HL-60 (cell line): Measurements from ENCODE around the gene ZNF236.

Experiments used
- DNase-seq, 2 experiments: peaks; one replicate each; pipeline ENCODE4 v3.0.0-alpha.2; 2010 to 2020; ENCODE audit warnings: low read depth in 1 of 2, low spot score in 1 of 2
- H3K27ac ChIP-seq: fragments of 250-450 bp; sonication (Bioruptor Pico); replicated peaks from 2 replicates; pipeline ENCODE4 v1.5.1; 2020; ENCODE audit warnings: mild to moderate bottlenecking, moderate library complexity
- H3K27me3 ChIP-seq: fragments of 250-450 bp; sonication (Bioruptor Pico); 2 replicates; pipeline ENCODE4 v1.5.1; 2021; ENCODE audit warnings: mild to moderate bottlenecking, moderate library complexity; ENCODE audit not compliant: insufficient read depth, poor library complexity, severe bottlenecking
- H3K4me3 ChIP-seq: replicated peaks from 2 replicates; pipeline ENCODE4 v1.5.1; 2011; ENCODE audit warnings: mild to moderate bottlenecking, control low read depth, low read length; ENCODE audit not compliant: insufficient read depth
- CTCF ChIP-seq: IDR thresholded peaks from one replicate; pipeline ENCODE4 v1.5.1; 2011; ENCODE audit warnings: low read length, control low read depth, inconsistent platforms; ENCODE audit not compliant: insufficient read depth
- GABPA ChIP-seq: IDR thresholded peaks from 2 replicates; pipeline ENCODE4 v1.6.1; 2012; ENCODE audit warnings: low read depth
- POLR2AphosphoS5 ChIP-seq: IDR thresholded peaks from 2 replicates; pipeline ENCODE4 v1.6.1; 2012; ENCODE audit warnings: low read depth
- REST ChIP-seq: IDR thresholded peaks from 2 replicates; pipeline ENCODE4 v1.6.1; 2012; ENCODE audit warnings: low read depth; ENCODE audit not compliant: insufficient replicate concordance
- SPI1 ChIP-seq: IDR thresholded peaks from 2 replicates; pipeline ENCODE4 v1.6.1; 2012; ENCODE audit warnings: low read depth, mild to moderate bottlenecking, borderline replicate concordance

The ZNF236 gene

DNA sequence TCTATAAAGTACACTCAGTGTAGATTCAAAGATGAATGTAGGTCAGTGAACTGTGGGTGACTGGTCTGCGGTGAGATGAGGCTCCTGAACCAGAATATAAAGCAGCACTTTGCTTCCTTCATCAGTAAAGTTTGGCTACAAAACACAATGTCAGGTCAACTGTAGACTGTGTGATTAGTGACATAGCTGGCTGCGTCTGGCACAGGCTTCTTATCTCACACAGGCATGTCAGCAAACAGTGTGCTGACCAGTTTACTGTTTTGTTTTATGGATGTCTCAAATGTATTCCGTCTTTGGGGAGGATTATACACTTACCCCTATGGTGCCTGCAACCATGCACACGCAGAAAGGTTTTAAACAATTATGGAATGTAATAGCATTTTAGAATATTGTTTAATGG lies 87.1 kb downstream of the ZNF236 start:
- TF ChIP-seq GABPA (no peak), SPI1 (no peak), CTCF (no peak), REST (no peak), POLR2AphosphoS5 (no peak)
- no peak for DNase-seq
- H3K4me3 ChIP-seq, result no peak overlapping the region
- H3K27ac ChIP-seq, result no peak overlapping the region
- H3K27me3 ChIP-seq, result no peaks in the 10 kb centered on the region

GRCh38 chr18:76911440-76911839 lies 89.1 kb downstream of the ZNF236 start:
- Histone ChIP-seq H3K4me3 (no peak overlapping the region), H3K27me3 (no peaks in the 10 kb centered on the region), H3K27ac (no peak overlapping the region)
- TF ChIP-seq POLR2AphosphoS5, result no peak
- TF ChIP-seq GABPA, result no peak
- TF ChIP-seq REST, result no peak
- TF ChIP-seq SPI1, result no peak
- TF ChIP-seq CTCF, result no peak
- no peak for DNase-seq

- no peak overlapping the region for H3K4me3 ChIP-seq
- DNase-seq, result no peak
- TF ChIP-seq GABPA (no peak), REST (no peak), CTCF (no peak), POLR2AphosphoS5 (no peak), SPI1 (no peak)
- H3K27me3 ChIP-seq, result no peaks in the 10 kb centered on the region
- H3K27ac ChIP-seq, result no peak overlapping the region
Measured at GRCh38 chr18:76913583-76913982, 91.2 kb downstream of the ZNF236 start.
